GM11168 (cell line): ENCODE data around the gene ING2.
"Not testable (repeated sequence)": the region's sequence is repeated elsewhere in the genome, so short reads cannot be mapped to it uniquely, and the experiment has no call there.

Experiments
- in situ Hi-C: fragments of 300-500 bp; cut with MboI; formaldehyde crosslinking; loops from one replicate; pipeline ENCODE4 v1.12.0; 2022; ENCODE audit warnings: low sequenced_read_pairs; ENCODE audit not compliant: unreplicated experiment

The ING2 gene

DNA sequence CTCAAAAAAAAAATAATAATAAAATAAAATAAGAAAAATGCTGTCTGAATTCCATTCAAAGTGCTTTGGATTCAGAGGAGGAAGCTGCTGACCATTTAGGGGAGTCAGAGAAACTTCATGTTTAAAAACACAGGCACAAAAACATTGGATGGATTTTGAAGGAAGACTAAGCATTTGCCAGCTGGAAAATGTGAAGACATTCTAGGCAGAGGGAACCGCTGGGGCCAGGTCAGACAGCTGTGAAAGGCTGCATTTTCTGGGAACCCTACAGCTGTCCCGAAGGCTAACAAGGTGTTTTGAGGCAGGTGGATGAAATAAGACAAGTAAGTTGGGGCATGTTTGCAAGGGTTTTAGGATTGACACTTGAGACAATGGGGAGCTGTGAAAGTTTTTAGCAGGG lies 38.6 kb downstream of the ING2 start:
- in situ Hi-C loops, result no loop called here

- in situ Hi-C loops, result no loop called here
These were observed 39.3 kb downstream of the ING2 start for GRCh38 chr4:183544109-183544508.

GRCh38 chr4:183546376-183546775 lies 41.5 kb downstream of the ING2 start:
- in situ Hi-C loops, result no loop called here

DNA sequence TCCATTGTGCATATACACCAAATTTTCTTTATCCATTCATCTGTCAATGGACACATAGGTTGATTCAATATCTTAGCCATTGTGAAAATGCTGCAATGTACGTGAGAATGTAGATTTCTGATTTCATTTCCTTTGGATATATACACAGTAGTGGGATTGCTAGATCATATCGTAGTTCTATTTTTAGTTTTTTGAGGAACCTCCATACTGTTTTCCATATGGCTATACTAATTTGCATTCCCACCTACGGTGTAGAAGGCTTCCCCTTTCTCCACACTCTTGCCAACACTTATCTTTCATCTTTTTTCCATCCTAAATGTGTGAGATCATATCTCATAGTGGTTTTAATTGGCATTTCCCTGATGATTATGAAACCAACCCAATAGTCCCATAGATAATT lies 43.4 kb downstream of the ING2 start:
- in situ Hi-C loops, result no loop called here

DNA sequence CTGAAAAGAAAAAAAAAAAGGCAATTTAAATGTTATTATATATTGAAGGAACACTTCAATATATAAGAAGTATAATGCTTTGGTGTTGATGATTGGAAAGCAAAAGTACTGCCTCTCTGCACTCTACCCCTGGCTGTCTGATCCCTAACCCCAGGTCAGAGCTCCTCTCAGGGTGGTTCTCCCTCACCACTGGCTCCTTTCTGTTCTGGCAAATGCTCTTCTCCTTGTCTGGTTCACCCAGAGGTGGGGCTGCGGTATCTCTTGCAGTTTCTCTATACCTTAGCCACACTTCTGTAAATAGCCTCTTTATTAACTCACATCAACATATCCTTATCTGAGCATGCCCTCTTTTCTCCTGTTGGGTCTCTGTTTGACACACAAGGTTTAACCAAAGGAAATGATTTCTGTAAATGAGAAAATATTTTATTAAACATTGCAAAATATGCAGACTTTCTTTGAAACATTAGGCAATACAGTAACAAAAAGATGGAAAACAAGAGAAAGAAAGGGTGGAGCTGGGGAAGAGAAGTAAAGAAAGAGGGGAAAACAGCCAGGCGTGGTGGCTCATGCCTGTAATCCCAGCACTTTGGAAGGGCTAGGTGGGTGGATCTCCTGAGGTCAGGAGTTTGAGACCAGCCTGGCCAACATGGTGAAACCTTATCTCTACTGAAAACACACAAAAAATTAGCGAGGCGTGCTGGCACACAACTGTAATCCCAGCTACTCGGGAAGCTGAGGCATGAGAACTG lies 45.7 kb downstream of the ING2 start:
- in situ Hi-C loops, result no loop called here

DNA sequence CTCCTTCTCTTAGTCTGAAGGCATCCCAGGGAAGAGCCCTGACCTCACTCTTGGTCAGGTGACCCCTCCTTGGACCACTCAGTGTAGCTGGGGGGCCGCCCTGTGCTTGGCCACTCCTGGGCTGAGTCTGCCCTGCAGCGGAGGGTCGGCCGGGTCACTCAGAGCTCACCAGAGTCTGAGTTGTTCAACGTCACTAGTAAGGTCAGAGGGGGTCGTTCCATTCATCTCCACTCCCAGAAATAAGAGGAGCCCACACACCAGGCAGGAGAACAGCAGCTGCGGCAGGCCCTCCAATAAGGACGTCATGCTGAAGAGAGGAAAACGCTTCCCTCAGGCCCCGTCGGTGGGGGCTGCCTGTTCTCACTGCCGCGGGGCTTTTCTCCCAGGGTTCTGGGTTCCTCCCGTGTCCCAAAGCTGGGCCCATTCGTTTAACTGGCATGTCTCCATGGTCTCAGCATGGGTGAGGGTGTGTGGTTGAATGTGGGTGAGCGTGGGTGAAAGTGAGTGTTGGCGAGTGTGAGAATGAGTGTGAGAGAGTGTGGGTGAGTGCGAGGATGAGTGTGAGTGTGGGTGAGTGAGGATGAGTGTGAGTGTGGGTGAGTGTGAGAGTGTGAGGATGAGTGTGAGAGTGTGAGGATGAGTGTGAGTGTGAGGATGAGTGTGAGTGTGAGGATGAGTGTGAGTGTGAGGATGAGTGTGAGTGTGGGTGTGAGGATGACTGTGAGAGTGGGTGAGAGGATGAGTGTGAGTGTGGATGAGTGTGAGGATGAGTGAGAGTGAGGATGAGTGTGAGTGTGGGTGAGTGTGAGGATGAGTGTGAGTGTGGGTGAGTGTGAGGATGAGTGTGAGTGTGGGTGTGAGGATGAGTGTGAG lies 47.7 kb downstream of the ING2 start:
- in situ Hi-C loops, result no loop called here

- in situ Hi-C loops, result not testable (repeated sequence)
These were observed 48.3 kb downstream of the ING2 start for GRCh38 chr4:183553147-183553478.

GRCh38 chr4:183553601-183554345 lies 48.9 kb downstream of the ING2 start:
- in situ Hi-C loops, result no loop called here

- in situ Hi-C loops, result no loop called here
These were observed 49.5 kb downstream of the ING2 start for GRCh38 chr4:183554346-183554686.

GRCh38 chr4:183554878-183555585 lies 50.2 kb downstream of the ING2 start:
- in situ Hi-C loops, result no loop called here

DNA sequence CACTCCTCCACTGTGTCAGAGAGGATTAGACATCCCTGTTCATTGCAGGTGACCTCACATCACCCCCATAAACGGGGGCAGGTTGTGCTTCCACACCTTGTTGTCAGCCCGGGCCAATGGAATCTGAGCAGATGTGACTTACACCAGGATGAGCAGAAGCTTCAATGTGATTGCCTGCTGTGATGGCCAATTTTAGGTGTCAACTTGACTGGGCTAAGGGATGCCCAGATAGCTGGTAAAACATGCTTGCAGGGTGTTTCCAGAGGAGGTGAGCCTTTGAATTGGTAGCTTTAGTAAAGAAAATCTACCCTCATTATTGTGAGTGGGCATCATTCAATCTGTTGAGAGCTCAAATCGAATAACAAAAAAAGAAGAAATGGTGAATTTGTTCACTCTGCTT lies 52.1 kb downstream of the ING2 start:
- in situ Hi-C loops, result no loop called here

DNA sequence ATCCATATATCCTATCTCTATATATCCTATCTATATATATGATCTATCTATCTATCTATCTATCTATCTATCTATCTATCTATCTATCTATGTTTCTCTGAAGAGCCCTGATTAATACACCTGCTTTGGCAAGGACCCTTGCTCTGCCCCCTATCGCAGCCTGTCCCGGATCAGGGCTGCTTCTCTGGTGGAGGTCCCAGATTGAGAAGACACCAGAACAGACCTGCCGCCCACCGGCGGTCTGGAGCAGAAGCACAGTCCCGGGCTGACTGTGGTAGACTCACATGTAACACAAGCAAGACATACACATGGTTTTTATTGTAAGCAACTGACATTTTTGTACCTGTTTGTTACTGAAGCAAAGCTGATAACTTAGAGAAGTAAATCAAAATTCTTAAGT lies 52.8 kb downstream of the ING2 start:
- in situ Hi-C loops, result no loop called here

GRCh38 chr4:183558873-183559272 lies 54.0 kb downstream of the ING2 start:
- in situ Hi-C loops, result no loop called here

DNA sequence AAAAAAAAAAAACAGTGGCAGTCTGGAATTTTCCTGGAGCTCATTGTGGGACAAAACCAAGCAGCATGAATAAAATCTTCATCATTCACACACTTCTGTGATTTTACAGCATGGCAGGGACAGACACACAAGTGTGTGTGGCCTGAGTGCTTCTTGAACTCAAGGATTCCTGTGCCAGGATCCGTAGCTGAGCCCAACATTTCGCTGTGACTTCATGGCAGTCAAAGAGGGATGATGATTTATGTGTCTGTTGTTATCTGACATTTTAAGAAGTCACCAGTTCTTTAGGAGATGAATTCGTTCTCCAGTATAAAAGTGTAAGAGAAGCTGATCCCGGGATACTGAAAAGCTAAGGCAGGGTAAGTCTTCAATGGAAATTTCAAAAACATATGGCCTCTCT lies 57.0 kb downstream of the ING2 start:
- in situ Hi-C loops, result no loop called here
